Nephron progenitor cell (in vitro differentiated cells): ENCODE data around the gene LINGO1.

Experiments
- DNase-seq: peaks from one replicate; pipeline ENCODE4 v3.0.0; 2021
- H3K27ac Mint-ChIP-seq: 2 replicates; pipeline ENCODE4 v1.8.0; 2021; ENCODE audit warnings: mild to moderate bottlenecking, moderate library complexity, mixed read lengths
- H3K27me3 Mint-ChIP-seq: 2 replicates; pipeline ENCODE4 v1.8.0; 2021; ENCODE audit warnings: mild to moderate bottlenecking, low read depth, mixed read lengths; ENCODE audit not compliant: poor library complexity
- H3K36me3 Mint-ChIP-seq: 2 replicates; pipeline ENCODE4 v1.8.0; 2021; ENCODE audit warnings: low read depth, mixed read lengths
- H3K4me1 Mint-ChIP-seq: 2 replicates; pipeline ENCODE4 v1.8.0; 2021; ENCODE audit warnings: mixed read lengths
- H3K4me3 Mint-ChIP-seq: 2 replicates; pipeline ENCODE4 v1.8.0; 2021; ENCODE audit warnings: mild to moderate bottlenecking, moderate library complexity, mixed read lengths
- H3K9me3 Mint-ChIP-seq: 2 replicates; pipeline ENCODE4 v1.8.0; 2021; ENCODE audit warnings: mild to moderate bottlenecking, moderate library complexity, mixed read lengths
- CTCF ChIP-seq: fragments of 200-600 bp; sonication (generic); IDR thresholded peaks from 2 replicates; pipeline ENCODE4 v1.5.0; 2021; ENCODE audit warnings: antibody characterized with exemption

The LINGO1 gene

GRCh38 chr15:77620297-77620696 lies 12.4 kb downstream of the LINGO1 start:
- H3K36me3 Mint-ChIP-seq, result peaks cover 5% of the 10 kb centered on the region
- peaks cover 8% of the 10 kb centered on the region for H3K27me3 Mint-ChIP-seq
- no peak for DNase-seq
- no peak overlapping the region for H3K27ac Mint-ChIP-seq
- H3K9me3 Mint-ChIP-seq, result no peaks in the 10 kb centered on the region
- TF ChIP-seq CTCF, result no peak
- H3K4me3 Mint-ChIP-seq, result no peak overlapping the region
- H3K4me1 Mint-ChIP-seq, result peaks cover 72% of the 10 kb centered on the region

GRCh38 chr15:77619883-77620282 lies 12.8 kb downstream of the LINGO1 start:
- no peak for TF ChIP-seq CTCF
- Mint-ChIP-seq H3K4me3 (no peak overlapping the region), H3K9me3 (no peaks in the 10 kb centered on the region), H3K36me3 (peaks cover 8% of the 10 kb centered on the region), H3K27ac (no peak overlapping the region), H3K27me3 (peaks cover 4% of the 10 kb centered on the region), H3K4me1 (peaks cover 68% of the 10 kb centered on the region)
- DNase-seq, result no peak

GRCh38 chr15:77617476-77618230 lies 15.1 kb downstream of the LINGO1 start:
- no peak overlapping the region for H3K27ac Mint-ChIP-seq

GRCh38 chr15:77616072-77616471 lies 16.6 kb downstream of the LINGO1 start:
- Mint-ChIP-seq H3K4me1 (peaks cover 51% of the 10 kb centered on the region), H3K4me3 (no peak overlapping the region), H3K9me3 (no peaks in the 10 kb centered on the region), H3K27ac (no peak overlapping the region), H3K36me3 (peaks cover 20% of the 10 kb centered on the region), H3K27me3 (peaks cover 4% of the 10 kb centered on the region)
- TF ChIP-seq CTCF, result no peak
- DNase-seq, result no peak

More at GRCh38 chr15:77617476-77618230, 15.1 kb downstream of the LINGO1 start:
- peaks cover 20% of the 10 kb centered on the region for H3K36me3 Mint-ChIP-seq
- H3K27me3 Mint-ChIP-seq, result peaks cover 4% of the 10 kb centered on the region
- peaks cover 50% of the 10 kb centered on the region for H3K4me1 Mint-ChIP-seq
- no peak for DNase-seq
- TF ChIP-seq CTCF, result peak; percentile 16
- H3K4me3 Mint-ChIP-seq, result no peak overlapping the region
- no peaks in the 10 kb centered on the region for H3K9me3 Mint-ChIP-seq

GRCh38 chr15:77615472-77615871 lies 17.2 kb downstream of the LINGO1 start:
- H3K9me3 Mint-ChIP-seq, result no peaks in the 10 kb centered on the region
- peaks cover 54% of the 10 kb centered on the region for H3K4me1 Mint-ChIP-seq
- peaks cover 20% of the 10 kb centered on the region for H3K36me3 Mint-ChIP-seq
- no peak overlapping the region for H3K4me3 Mint-ChIP-seq
- H3K27ac Mint-ChIP-seq, result no peak overlapping the region
- peaks cover 4% of the 10 kb centered on the region for H3K27me3 Mint-ChIP-seq
- no peak for TF ChIP-seq CTCF
- no peak for DNase-seq

GRCh38 chr15:77614251-77614806 lies 18.4 kb downstream of the LINGO1 start:
- no peak for TF ChIP-seq CTCF
- no peaks in the 10 kb centered on the region for H3K9me3 Mint-ChIP-seq

More at GRCh38 chr15:77614251-77614806, 18.4 kb downstream of the LINGO1 start:
- peaks cover 20% of the 10 kb centered on the region for H3K36me3 Mint-ChIP-seq
- no peak for DNase-seq
- peaks cover 4% of the 10 kb centered on the region for H3K27me3 Mint-ChIP-seq
- H3K4me3 Mint-ChIP-seq, result no peak overlapping the region
- H3K4me1 Mint-ChIP-seq, result peaks cover 58% of the 10 kb centered on the region
- H3K27ac Mint-ChIP-seq, result no peak overlapping the region
